ENCODE data around the gene ATP13A5.

The ATP13A5 gene

GRCh38 chr3:193378706-193379105 lies at the start of gene ATP13A5:
Gene ATP13A5, minus strand, starts transcription at chr3:193378753. Its CDS starts 28 bp downstream, at chr3:193378725.
- no peak for ATAC-seq

DNA sequence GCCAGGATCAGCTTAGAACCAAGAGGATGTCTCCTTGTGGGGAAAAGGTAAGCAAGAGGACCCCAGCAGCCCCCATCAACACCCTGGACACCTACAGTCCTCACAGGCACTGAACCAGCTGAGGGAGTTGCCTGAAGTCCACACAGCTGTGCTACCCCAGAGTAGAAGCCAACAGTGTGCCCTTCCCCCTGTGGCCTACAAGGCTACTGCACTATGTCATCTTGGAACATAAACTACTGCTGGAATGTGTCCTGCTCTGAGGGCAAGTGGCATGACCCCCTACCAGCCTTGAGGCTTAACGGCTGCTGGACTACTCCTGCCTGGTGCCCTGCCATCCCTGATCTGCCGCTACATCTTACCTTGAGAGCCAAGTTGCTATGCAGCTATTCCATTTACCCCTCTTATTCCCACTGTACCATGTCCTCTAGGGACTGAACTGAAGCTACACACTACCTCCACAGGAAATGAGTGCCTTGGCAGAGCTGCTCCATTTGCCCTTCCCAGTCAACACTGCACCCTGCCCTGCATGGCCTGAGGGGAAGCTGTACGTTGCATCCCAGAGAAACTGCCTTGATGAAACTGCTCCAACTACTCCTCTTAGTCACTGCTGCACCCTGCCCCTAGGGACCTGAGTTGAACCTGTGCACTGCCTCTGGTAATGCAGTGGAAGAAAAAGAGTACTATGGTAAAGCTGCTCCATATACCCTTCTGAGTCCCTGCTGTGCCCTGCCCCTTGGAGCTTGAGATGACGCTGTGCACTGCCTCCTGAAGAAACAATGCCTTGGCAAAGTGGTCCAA lies 40.2 kb upstream of the ATP13A5 start:
- ATAC-seq: no peak

DNA sequence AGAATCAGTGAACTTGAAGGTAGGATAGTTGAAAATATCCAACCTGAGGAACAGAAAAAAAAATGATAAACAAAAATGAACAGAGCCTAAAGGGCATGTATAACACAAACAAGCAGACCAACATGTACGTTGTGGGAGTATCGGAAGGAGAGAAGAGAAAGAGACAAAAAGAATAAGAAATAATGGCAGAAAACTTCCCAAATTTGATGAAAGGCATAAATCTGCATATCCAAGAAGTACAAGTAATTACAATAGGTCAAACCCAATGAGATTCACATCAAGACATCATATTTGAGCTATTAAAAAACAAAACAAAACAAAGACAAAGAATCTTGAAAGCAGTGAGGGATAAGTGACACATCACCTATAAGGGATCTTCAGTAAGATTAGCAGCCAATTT lies 38.1 kb upstream of the ATP13A5 start:
- ATAC-seq: no peak

DNA sequence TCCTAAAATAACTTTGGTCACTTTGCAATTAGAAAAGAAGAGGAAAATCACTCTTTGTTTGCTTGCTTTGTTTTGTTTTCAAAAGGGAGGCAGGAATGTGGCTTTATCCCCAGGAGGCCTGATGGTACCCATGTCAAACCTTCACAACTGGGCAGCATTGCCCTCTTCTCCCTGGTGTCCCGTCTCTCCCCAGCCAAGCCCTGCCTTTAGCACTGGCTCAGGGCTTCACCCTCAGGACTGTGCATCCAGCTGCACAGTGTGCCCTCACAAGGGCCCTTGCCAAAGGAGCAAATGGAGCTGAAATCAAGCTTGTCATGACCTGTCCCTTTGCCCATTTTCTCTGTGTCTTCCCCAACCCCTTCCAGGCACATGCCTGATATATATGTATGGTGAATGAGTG lies 29.1 kb upstream of the ATP13A5 start:
- no peak for ATAC-seq

GRCh38 chr3:193407112-193407511 lies 28.6 kb upstream of the ATP13A5 start:
- ATAC-seq: no peak

DNA sequence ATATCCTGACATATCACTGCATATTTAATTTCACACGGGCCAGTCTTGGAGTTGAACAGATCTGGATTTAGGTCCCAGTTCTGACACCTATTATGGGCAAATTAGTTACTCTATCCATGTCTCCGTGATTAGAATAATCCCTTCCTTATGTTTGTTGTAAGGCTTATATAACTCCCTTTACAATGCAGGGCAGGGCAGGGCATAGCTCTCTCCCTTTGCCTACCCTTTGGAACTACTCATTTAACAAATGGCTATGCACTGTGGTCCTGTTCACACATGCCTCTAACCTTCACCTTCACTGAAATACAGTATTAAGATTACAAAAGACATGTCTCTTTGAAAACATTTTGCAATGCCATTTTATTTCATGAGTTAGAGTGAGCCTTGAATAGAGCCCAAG lies 24.8 kb upstream of the ATP13A5 start:
- no peak for ATAC-seq

- ATAC-seq: no peak
Observed at GRCh38 chr3:193400304-193400703, 21.8 kb upstream of the ATP13A5 start.

GRCh38 chr3:193396451-193397244 lies 18.1 kb upstream of the ATP13A5 start:
- ATAC-seq: no peak

- ATAC-seq: no peak
Observed at GRCh38 chr3:193391902-193392301, 13.3 kb upstream of the ATP13A5 start.

- no peak for ATAC-seq
Observed at GRCh38 chr3:193389335-193389734, 10.8 kb upstream of the ATP13A5 start.

DNA sequence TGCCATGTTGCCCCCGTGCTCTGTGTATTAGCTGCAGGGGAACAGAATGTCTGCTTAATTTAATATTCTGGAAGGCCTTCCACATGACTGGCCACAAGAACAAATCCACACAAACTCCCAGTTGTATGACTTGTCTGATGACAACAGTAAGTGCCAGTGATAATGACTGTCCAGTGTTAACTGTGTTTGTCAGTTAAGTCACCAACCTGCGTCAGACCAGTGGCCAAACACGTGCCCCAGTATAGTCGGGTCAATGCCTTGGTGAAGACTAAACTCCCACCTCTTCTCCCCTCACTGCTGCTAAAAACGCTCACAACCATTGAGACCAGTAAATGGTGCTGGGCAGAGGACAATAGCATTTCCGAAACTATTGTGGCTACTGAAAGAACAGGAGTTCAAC lies 9.8 kb upstream of the ATP13A5 start:
- ATAC-seq: no peak

DNA sequence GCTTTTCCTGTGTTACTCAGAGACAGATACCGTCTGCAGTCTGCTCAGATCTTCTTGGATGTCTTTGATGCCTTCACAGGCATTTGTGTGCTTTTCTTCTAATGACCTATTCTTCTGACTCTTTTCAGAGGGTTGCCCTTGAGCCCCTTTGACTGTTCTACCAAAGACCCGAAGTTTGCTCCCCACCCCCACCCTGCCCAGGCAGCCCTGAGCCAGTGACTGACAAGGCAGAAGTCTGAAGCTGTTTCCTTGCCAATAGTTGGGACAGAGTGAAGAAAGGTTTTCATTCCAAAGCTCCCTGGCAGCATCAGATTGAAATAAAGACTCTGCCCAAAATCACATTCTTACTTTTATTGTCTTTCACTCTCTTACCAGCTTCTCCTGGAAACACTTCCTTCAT lies 9.0 kb upstream of the ATP13A5 start:
- no peak for ATAC-seq

GRCh38 chr3:193377591-193377990 lies 962 bp downstream of the ATP13A5 start:
- no peak for ATAC-seq

DNA sequence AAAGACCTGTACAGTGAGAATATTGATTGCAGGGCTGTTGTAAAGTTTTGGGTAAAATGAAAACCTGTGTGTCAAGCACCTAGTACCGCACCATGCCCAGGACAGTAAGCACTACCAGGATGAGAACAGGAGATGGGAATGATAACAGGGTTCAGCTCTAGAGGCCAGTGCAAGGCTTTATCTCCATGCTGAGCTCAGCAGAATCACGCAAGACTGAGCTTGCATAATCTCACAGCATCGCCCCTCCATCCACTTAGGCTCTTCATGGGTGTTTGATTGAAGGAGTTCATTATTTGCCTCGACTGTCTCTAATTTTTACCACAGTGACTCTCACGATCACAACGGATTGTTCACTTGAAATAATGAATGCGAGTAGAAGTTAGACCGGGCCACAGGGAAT lies 2.9 kb downstream of the ATP13A5 start:
- ATAC-seq: no peak

DNA sequence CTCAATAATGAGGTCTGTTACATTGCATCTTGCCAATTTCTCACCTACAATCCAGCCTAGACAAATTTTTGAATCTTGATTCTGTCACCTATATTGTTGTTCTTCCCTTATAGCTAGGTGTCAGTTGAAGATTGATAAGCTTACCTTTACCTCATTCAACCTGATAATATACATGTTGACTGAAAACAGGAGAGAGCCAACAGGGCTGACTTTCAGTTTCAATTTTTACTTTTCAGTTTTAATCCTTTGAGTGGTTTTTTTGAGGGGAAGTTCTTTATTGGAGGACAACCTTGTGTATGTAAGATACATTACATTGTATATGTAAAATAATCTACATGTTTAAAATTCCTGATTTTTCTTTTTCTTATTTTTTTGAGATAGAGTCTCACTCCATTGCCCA lies 5.8 kb downstream of the ATP13A5 start:
- ATAC-seq: no peak

DNA sequence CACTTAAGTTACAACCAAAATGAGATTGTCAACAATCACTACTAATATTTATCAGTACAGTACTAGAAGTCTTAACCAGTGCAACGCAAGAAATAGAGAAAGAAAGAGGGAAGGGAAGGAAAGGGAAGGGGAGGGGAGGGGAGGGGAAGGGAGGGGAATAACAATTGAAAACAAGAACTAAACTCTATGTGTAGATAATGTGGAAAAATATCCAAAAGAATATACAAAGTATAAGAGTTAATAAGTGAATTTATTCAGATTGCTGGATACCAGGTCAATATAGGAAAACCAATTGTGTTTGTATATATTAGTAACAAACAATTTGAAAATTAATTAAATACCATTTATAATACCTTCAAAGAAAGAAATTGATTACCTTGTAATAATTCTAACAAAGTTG lies 10.7 kb downstream of the ATP13A5 start:
- no peak for ATAC-seq

GRCh38 chr3:193357291-193357690 lies 21.3 kb downstream of the ATP13A5 start:
- no peak for ATAC-seq

GRCh38 chr3:193354423-193354822 lies 24.1 kb downstream of the ATP13A5 start:
- ATAC-seq: no peak

GRCh38 chr3:193350744-193351143 lies 27.8 kb downstream of the ATP13A5 start:
- ATAC-seq: no peak

DNA sequence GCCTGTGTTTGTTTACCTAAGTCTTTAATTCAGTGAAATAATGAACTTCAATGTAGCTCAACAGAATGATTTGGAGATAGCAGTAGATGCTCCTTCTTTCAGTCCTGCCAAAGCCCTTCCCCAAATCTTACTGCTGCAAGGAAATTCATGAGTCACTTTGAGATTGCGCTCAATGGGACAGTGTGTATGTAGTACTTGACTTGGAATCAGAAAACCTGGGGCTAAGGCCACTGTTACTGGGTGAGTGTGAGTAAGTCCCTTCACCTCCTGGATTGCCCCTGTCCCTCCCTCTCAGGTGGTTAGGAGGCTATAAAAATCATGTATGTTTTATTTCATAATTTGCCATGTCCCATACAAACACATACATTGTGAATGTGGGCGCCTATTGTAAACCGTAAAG lies 29.9 kb downstream of the ATP13A5 start:
- no peak for ATAC-seq

DNA sequence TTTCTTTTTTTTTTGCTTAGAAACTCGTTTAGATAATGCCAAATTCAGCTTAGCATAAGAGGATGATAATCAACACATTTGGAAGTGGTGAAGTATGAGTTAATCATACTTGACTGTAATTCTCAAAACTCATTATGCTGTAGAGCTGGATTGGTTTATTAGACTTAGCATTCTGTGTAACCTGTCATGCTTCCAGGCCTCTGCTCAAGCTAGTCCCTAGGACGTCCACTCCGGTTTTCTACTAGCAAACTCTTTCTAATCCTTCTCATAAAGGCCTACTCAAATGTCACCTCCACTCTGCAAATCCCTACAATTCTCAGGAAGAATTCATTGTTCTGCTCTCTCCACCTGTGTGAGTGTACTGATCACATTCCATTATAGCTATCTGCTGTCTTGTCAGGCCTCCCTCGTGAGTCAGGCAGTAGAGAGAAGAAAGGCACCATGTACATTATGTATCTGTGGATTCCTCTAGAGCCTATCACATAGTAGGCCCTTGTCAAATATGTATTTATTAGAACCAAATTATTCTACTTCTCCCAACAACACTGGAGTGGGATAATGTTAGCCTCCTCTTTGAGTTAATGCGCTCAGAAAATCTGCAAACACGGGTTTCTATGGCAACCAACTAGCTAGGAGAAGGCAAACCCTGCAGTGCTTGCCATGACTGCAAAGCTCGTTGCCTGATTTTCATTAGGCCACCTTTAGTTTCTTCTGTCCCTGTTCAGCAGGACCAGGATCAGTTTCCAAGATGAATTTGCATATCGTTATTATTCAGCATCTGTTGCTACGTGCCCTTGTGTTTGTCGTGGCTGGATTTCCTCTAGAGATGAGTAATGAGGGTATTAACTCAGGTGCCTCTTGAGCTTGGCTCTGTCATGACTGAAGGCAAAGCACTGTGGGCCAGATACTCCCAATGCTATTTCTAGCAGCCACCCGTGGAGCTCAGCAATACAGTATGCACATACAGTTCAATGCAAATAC lies 30.7 kb downstream of the ATP13A5 start:
- ATAC-seq: no peak

- ATAC-seq: no peak
Observed at GRCh38 chr3:193346259-193346658, 32.3 kb downstream of the ATP13A5 start.

GRCh38 chr3:193345431-193345830 lies 33.1 kb downstream of the ATP13A5 start:
- ATAC-seq: no peak
